Urothelium cell line (cell line): Measurements from ENCODE around the gene ASH1L.
A peak's percentile ranks its signal among the peaks of the same experiment; 100 is the strongest.
"Not testable (repeated sequence)": the region's sequence is repeated elsewhere in the genome, so short reads cannot be mapped to it uniquely, and the experiment has no call there.

Source experiments
- DNase-seq: peaks from one replicate; pipeline ENCODE4 v3.0.0; 2011; ENCODE audit warnings: low spot score, mixed read lengths
- FAIRE-seq: peaks from 2 replicates; lab custom pipeline; 2011; peaks lifted over from hg19 to GRCh38; lab: Jason Lieb, UNC

The ASH1L gene

DNA sequence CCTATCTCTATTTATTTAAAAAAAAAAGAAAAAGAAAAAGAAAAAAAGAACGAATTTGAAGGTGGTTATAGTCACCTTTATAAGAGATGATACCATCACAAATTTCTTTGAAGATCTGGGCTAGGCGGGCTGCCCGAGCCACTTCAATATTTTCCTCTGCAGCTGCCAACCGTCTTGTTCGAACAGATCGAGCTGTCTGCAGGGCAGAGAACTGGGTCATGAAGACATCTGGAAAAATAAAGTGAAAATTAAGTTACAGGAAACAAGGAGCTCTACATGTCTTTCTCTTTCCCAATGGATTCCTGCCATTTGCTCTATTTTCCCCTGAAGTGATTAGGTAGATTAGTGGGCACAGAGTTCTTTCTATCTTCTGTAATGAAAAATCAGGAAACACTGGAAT is 210.0 kb downstream of the ASH1L start:
- no peak for FAIRE-seq
- no peak for DNase-seq

DNA sequence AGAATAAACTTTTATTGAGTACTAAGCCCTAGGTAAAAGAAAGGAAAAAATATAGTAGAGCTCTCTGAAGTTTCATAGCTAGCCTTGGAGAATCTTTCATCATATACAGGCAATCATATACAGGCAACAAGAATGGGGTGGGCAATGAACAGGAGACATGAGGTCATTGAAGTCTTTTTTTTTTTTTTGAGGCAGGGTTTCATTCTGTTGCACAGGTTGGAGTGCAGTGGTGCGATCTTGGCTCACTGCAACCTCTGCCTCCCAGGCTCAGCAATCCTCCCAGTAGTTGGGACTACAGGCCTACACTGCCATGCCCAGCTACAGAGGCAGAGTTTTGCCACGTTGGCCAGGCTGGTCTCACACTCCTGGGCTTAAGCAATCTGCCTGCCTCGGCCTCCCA is 219.8 kb downstream of the ASH1L start:
- FAIRE-seq (no peak), DNase-seq (no peak)

DNA sequence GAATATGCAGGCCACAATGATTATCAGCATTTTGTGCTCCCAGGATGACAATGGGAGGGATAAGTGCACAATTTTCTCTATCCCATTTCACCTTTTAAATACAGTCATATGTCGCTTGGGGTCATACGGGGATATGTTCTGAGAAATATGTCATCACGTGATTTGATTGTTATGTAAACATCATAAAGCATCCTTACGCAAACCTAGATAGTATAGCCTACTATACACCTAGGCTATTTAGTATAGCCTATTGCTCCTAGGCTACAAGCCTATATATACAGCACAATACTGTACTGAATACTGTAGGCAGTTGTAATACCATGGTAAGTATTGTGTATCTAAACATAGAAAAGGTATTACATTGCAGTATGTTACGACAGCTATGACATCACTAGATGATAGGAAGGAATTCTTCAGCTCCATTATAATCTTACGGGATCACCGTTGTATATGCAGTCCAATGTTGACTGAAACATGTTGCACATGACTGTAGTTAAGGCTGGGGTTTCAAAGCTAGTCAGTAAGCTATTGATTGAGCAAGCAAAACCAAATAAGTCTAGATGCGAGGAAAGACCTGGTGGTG is 223.0 kb downstream of the ASH1L start:
- FAIRE-seq (no peak), DNase-seq (no peak)

DNA sequence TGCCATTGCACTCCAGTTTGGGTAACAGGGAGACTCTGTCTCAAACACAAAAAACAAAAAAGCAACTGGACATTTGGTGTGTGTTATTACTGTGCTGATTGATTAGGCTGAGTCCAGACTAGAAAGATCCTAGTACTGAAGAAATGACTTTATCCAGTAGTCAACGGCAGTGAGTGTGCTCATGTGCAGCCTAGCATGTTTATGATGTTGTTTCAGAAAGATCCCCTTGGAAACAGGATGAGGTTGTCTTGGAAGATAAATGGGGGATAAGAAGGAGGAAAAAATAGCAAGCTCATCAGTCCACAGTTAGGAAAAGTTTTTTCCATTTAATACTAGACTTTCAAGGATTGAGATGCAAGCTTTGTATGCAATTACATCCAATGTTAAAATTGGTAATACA is 227.6 kb downstream of the ASH1L start:
- FAIRE-seq (no peak), DNase-seq (no peak)

DNA sequence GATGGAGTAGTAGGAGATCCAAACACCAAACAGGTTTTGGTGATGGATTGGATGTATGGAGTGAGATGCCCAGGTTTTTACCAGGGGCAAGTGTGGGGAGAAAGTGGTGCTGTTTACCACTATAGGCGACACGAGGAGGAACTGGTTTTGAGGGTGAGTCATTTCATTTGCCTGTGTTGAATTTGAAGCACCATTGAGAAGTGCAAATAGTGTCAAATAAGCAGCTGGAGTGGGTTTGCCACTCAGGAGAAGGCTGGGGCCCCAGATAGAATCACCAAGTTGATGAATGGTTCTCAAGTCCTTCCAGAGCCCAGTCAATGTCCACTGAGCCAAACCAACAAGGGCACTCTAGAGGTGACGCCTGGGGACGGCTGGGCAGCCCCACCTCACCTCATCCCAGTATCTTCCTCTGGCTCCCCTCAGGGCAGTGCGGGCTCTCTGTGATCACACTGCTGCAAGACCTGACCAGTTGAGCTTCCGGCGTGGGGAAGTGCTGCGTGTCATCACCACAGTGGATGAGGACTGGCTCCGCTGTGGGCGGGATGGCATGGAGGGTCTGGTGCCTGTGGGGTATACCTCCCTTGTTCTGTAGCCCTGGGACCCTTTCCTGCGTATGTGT is 232.5 kb downstream of the ASH1L start:
- no peak for DNase-seq

DNA sequence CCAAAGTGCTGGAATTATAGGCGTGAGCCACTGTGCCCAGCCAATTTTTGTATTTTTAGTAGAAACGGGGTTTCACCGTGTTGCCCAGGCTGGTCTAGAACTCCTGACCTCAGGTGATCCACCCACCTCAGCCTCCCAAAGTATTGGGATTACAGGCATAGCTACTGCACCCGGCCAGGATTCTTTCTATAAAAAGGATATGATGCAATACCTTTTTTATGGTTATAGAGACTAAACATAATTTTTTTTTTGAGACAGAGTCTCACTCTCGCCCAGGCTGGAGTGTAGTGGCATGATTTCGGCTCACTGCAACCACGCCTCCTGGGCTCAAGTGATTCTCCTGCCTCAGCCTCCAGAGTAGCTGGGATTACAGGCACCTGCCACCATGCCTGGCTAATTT is 233.7 kb downstream of the ASH1L start:
- not testable (repeated sequence) for FAIRE-seq, DNase-seq

More for the DNA sequence above, 232.5 kb downstream of the ASH1L start:
- FAIRE-seq = peak; percentile 35

DNA sequence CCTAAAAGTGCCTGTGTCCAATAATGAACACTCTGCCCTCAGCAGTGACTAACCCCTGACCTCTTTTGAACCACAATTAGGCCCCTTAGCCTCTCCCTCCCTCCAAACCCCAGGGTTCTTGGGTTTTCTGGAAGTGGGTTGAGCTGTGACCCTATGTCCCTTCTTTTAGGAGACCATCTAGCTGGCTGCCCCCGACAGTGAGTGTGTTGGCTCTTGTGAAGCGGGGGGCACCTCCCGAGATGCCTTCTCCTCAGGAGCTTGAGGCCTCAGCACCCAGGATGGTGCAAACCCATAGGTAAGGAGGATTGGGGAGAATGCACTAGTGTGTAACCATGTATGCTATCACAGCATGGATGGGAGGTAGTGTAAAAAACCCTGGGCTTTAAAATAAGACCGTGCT is 234.6 kb downstream of the ASH1L start:
- DNase-seq (no peak), FAIRE-seq (no peak)

DNA sequence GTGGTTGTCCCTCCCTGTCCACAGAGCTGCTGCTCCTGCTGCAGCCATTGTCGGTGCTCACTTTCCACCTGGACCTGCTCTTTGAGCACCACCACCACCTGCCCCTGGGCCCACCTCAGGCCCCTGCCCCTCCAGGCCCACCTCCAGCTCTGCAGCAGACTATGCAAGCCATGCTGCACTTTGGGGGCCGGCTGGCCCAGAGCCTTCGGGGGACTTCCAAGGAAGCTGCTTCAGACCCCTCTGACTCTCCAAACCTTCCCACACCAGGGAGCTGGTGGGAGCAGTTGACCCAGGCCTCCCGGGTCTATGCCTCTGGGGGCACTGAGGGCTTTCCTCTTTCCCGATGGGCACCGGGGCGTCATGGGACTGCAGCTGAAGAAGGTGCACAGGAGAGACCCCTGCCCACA is 236.0 kb downstream of the ASH1L start:
- FAIRE-seq (no peak), DNase-seq (no peak)

DNA sequence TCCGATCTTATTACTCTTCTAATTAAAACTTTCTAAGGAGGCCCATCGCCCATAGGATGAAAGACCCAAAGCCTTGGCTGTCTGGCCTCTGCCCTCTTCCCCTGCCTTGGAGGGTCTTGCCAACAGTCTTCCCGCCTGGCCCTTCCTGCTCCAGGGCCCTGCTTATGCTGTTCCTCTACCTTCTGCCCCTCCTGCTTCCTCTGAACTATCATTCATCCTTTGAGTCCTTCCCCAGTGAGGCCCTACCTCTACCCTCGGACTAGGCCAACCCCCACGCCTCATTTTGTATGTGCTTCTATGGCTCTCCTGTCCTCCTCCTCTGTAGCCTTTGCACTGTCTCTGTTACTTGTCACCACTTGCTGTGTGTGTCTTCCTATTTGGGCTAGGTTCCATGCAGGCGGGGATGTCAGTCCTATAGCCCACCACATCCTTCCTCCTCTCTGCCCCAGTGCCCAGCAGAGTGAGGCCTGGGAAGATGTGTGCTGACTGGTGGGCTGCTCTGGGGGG is 236.5 kb downstream of the ASH1L start:
- FAIRE-seq = no peak
- no peak for DNase-seq

DNA sequence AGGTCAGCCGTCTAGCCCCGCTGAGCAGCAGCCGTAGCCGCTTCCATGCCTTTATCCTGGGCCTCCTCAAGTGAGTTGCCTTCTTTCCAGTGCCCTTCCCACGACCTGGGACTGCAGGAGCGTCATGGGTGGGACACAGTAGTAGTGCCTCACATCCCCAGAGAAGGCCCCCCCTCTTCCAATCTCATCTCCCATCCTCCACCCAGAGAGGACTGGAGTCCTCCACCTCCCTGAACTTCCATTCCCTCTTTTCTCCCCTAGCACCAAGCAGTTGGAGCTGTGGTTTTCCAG is 237.1 kb downstream of the ASH1L start:
- FAIRE-seq = no peak
- DNase-seq = no peak

DNA sequence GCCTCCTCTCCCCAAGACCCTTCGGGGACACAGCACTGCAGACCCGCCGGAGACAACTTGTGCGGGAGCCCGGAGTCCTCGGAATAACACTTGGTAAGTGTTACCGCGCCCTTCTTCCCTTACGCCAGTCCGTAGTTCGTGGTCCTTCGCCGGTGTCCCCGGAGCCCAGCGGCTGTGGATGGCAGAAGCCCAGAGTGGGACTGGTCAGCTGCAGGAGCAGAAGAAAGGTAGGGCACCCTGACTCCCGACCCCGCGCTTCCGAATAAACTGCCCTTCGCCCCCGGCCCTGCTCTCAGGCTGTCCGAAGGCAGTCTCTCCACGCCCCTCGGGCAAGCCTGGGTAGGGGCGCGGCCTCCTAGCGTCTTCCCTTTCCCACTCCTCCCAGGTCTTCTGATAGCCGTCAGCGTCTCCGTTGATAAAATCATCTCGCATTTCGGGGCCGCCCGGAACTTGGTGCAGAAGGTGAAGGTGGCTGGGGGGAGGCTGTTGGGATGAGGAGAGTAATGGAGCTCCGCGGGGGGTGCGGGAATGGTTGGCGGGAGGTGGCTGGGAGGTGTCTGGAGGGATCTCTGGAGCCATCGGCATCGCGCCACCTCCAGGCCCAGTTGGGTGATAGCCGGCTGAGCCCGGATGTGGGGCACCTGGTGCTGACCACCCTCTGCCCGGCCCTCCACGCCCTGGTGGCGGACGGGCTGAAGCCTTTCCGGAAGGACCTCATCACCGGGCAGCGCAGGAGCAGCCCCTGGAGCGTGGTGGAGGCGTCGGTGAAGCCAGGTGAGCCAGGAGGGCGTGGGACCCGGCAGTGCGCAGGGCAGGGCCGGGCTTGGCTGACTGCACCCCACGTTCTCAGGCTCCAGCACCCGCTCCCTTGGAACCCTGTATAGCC is 237.6 kb downstream of the ASH1L start:
- FAIRE-seq (no peak), DNase-seq (peak; percentile 81)

DNA sequence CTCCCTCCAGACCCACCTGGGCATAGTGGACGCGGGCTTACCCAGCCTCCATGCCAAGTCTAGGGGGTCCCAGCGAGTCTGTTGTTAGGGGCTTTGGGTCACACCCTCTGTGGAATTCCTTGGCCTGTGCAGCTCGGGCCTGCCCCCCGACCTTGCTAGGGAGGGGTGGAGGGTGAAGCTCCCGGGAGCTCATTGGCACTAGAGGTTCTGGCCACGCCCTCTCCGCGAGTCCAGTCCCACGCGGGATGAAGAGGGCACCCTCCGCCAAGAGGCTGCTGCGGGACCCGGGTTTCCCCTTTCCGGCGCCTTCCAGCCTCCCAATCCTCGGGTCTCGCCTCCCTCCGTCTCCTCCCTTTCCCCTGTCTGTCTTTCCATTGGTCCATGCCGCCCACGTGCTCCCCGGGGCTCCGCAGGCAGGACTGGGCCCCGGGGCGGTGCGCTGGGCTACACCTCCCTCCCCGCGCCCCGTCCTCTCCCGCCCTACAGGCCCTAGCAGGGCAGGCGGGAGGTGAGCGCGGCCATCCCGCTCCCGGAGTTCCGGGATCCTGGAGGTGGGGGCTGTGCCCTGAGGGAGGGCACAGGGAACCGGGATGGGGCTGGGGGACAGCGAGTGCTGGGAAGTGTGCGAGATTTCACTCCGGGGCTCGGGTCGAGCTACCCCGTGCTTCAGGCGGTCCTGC is 238.4 kb downstream of the ASH1L start:
- DNase-seq (peak; percentile 97), FAIRE-seq (peak; percentile 87)

DNA sequence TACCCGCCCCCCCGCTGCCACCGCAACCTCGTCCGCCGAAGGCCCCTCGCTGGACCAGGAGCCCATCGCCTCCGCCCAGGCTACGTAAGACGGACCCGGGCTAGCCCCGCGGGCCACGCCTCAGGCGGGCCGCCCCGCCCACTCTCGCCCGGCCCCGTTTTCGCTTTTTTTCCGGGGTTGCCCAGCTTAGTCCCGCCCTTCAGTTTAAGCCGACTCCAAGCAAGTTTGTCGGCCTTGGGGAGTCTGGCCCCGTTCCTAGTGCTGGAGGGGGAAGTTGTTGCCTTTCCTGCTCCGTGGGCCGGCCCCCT is 238.9 kb downstream of the ASH1L start:
- FAIRE-seq (peak; percentile 90), DNase-seq (peak; percentile 88)

DNA sequence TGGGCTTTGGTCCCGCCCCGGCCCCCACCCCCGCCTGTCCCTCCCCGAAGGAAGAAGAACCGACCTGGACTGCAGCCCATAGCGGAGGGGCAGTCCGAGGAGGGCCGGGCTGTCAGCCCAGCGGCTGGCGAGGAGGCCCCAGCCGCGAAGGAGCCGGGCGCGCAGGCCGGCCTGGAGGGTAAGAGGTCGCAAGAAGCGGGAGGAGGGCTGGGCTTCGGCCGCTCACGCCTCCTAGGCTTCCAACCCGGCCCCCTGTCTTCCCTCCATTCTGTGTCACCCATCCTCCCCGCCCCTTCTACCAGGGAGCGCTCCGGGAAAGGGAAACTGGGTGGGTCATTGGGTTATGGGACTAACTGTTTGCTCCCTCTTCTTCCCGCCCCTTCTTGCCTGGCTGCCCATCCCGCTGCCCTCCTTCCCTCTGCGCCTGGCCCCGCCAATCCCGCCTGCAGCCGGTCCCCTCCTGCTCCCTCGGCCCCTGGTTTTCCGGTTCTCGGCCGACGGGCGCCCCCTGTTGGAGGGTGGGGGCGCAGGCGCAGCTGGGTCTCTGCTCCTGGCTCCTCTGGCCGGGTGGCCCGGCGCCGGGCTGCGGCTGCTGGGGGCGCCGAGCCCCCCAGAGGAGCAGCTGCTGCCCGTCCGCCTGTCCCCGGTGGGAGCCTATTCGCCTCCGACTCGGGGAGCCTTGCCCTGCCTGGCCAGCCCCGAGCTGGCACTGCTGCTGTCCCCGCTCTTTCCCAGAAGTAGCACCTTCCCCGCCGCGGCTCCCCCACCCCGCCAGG is 239.5 kb downstream of the ASH1L start:
- FAIRE-seq (peak; percentile 13), DNase-seq (peak; percentile 91)

DNA sequence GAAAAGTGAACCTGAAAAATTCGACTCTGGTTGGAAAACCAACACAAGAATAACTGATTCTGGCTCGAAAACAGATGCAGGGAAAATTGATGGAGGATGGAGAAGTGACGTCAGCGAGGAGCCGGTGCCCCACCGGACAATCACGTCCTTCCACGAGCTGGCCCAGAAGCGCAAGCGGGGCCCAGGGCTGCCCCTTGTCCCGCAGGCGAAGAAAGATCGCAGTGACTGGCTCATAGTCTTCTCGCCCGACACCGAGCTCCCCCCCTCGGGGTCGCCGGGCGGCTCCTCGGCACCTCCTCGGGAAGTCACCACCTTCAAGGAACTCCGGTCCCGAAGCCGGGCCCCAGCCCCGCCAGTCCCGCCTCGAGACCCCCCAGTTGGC is 240.0 kb downstream of the ASH1L start:
- FAIRE-seq = no peak
- no peak for DNase-seq

DNA sequence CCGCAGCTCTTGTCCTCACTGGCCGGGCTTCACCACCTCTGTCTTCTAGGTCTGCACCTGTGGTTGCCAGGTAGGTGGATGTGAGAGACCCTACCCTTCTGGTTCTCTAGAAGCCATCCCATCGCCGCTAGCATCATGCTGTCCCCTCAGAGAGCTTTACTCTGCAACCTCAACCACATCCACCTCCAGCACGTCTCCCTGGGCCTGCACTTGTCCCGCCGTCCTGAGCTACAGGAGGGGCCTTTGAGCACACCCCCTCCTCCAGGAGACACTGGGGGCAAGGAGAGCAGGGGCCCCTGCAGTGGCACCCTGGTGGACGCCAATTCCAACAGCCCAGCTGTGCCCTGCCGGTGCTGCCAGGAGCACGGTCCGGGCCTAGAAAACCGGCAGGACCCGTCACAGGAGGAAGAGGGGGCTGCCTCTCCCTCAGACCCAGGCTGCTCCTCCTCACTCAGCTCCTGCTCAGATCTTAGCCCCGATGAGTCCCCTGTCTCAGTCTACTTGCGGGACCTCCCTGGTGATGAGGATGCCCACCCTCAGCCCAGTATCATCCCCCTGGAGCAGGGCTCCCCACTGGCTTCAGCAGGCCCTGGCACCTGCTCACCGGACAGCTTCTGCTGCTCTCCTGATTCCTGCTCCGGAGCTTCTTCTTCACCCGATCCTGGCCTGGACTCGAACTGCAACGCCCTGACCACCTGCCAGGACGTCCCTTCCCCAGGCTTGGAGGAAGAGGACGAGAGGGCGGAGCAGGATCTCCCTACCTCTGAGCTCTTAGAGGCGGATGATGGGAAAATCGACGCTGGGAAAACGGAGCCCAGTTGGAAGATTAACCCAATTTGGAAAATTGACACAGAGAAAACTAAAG is 240.7 kb downstream of the ASH1L start:
- FAIRE-seq = no peak

DNA sequence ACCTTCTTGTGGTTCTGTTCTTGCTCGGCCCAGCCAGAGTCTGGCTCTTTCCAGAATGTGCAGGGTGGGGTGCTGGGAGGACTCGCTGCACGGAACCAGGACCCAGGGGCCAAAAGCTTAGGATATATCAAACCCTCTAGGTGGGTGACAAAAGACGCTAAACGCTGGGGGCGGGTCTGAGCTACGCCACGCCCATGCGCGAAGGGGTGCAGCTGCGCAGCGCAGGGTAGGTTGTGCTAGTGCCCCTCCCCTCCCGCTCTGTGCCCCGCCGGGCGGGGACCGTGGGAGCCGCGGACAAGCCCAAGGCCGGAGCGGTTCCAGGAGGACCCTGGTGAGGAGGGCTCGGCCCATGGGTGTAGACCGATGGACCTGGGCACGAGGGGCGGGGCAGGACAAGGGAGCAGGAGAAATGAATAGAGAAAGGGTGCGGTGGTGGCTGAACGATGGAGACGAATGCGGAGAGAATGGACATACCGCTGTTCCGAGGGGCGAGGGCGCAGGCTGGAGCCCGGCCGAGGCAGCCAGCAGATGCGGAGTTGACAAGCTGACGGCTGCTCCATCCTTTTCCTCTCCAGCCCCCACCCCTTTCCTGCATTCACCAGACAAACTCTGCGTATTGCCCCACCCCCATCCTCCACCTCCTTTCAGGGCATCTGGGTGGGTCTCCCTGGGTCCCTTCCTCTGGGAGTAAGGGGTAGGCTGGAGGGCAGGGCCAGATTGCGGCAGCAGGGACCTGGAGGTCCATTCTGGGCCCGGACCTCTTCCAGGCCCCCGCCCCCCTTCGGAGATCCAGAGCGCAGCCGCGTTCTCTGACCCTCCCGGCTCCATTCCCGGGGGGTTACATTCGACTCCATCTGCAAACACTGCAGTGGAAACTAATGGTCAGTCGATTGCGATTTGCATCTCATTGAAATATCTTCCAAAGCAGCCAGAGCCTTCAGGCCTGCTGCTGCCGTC is 241.7 kb downstream of the ASH1L start, which contains the start of gene RUSC1:
RUSC1 (plus strand) TSS at position 234 of the 957 bp plus-strand sequence. CDS start 880 bp downstream, outside the sequence.
- no peak for DNase-seq
- no peak for FAIRE-seq

More for the DNA sequence above, 240.7 kb downstream of the ASH1L start:
- DNase-seq = no peak

DNA sequence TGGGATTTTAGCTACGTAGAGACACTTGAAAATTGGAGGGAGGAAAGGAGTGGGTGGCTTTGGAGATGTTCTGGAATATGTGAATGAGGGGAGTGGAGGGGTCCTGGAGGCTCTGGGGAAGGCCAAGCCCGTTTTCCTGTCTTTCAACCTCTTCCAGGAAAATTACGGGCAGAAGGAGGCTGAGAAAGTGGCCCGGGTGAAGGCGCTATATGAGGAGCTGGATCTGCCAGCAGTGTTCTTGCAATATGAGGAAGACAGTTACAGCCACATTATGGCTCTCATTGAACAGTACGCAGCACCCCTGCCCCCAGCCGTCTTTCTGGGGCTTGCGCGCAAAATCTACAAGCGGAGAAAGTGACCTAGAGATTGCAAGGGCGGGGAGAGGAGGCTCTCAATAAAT is 242.4 kb downstream of the ASH1L start:
- FAIRE-seq = no peak
- DNase-seq = no peak

DNA sequence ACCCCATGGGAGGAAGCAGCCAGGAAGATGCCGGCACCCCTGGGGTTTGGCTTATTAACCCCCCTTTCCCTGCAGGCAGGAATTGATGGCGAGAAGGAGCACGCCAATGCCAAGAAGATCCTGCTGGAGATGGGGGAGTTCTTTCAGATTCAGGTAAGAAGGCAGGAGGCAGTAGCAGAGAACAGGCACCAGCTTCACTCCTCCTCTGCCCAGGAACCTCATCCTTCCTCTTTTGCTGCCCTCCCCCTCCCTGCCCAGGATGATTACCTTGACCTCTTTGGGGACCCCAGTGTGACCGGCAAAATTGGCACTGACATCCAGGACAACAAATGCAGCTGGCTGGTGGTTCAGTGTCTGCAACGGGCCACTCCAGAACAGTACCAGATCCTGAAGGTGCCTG is 243.1 kb downstream of the ASH1L start:
- FAIRE-seq (no peak), DNase-seq (no peak)
